ENCODE measurements around the gene TRIM23. TPM values are rescaled to one million over a fixed set of nuclear protein-coding genes. Genes with fewer than 3 reads are reported as not detected.

Gene TRIM23
- total RNA-seq, 1 donor from 2014 or later: 13.0 TPM

- ChIA-PET CTCF (no interaction called here), POLR2A (no interaction called here)
- no peaks in the 10 kb centered on the region for H3K9me3 Mint-ChIP-seq
- H3K27me3 Mint-ChIP-seq: no peaks in the 10 kb centered on the region
- H3K36me3 Mint-ChIP-seq (ENCODE audit: low read depth): peaks cover 50% of the 10 kb centered on the region
- no peak overlapping the region for H3K4me3 Mint-ChIP-seq
- TF ChIP-seq CTCF (IDR thresholded peaks at IDR 0.05): no peak
- no peak overlapping the region for H3K27ac Mint-ChIP-seq
- H3K4me1 Mint-ChIP-seq: no peaks in the 10 kb centered on the region
- intact Hi-C loops (cut with micrococcal nuclease): no loop called here
- no peak for DNase-seq
- ATAC-seq (ENCODE audit: low read depth): no peak
Measured at GRCh38 chr5:65651144-65651543, 27.0 kb upstream of the TRIM23 start.

GRCh38 chr5:65647941-65648340 lies 23.8 kb upstream of the TRIM23 start:
- H3K36me3 Mint-ChIP-seq (ENCODE audit: low read depth): peaks cover 45% of the 10 kb centered on the region
- DNase-seq (no peak), ATAC-seq (ENCODE audit: low read depth) (no peak)
- no peak overlapping the region for H3K27ac Mint-ChIP-seq
- no peak for TF ChIP-seq CTCF (IDR thresholded peaks at IDR 0.05)
- no peaks in the 10 kb centered on the region for H3K9me3 Mint-ChIP-seq
- ChIA-PET POLR2A (no interaction called here), CTCF (no interaction called here)
- H3K27me3 Mint-ChIP-seq: no peaks in the 10 kb centered on the region
- H3K4me1 Mint-ChIP-seq: no peaks in the 10 kb centered on the region
- H3K4me3 Mint-ChIP-seq: no peak overlapping the region
- intact Hi-C loops (cut with micrococcal nuclease): no loop called here

DNA sequence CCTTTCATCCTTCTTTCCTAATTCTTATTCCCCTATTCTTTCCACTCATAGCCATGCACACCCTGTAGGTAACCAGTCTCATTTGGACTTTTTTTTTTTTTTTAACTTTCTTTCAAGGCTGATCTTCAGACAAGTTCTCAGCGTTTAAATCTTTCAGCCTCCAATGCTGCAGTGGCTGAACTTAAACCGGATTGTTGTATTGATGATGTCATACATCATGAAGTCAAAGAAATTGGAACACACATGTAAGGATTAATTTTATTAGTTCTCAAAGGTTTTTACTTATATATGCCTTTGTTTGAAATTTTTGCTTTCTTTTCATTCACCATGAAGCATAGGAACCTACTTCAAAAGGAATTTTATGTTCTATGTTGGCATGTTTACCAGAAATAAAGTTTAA lies 22.8 kb upstream of the TRIM23 start:
- no peak overlapping the region for H3K4me3 Mint-ChIP-seq
- no peak for TF ChIP-seq CTCF (IDR thresholded peaks at IDR 0.05)
- intact Hi-C loops (cut with micrococcal nuclease): no loop called here
- no peak for DNase-seq
- ChIA-PET CTCF (no interaction called here), POLR2A (no interaction called here)
- no peak overlapping the region for H3K27ac Mint-ChIP-seq
- H3K4me1 Mint-ChIP-seq: no peaks in the 10 kb centered on the region
- no peaks in the 10 kb centered on the region for H3K9me3 Mint-ChIP-seq
- no peaks in the 10 kb centered on the region for H3K27me3 Mint-ChIP-seq
- H3K36me3 Mint-ChIP-seq (ENCODE audit: low read depth): peaks cover 42% of the 10 kb centered on the region
- no peak for ATAC-seq (ENCODE audit: low read depth)

GRCh38 chr5:65640240-65640639 lies 16.1 kb upstream of the TRIM23 start:
- CTCF ChIA-PET: no interaction called here
- POLR2A ChIA-PET: no interaction called here
- Mint-ChIP-seq H3K27ac (no peak overlapping the region), H3K4me1 (no peaks in the 10 kb centered on the region), H3K36me3 (ENCODE audit: low read depth) (peaks cover 47% of the 10 kb centered on the region), H3K9me3 (no peaks in the 10 kb centered on the region), H3K27me3 (no peaks in the 10 kb centered on the region), H3K4me3 (no peak overlapping the region)
- intact Hi-C loops (cut with micrococcal nuclease): no loop called here
- no peak for DNase-seq
- no peak for ATAC-seq (ENCODE audit: low read depth)
- no peak for TF ChIP-seq CTCF (IDR thresholded peaks at IDR 0.05)

DNA sequence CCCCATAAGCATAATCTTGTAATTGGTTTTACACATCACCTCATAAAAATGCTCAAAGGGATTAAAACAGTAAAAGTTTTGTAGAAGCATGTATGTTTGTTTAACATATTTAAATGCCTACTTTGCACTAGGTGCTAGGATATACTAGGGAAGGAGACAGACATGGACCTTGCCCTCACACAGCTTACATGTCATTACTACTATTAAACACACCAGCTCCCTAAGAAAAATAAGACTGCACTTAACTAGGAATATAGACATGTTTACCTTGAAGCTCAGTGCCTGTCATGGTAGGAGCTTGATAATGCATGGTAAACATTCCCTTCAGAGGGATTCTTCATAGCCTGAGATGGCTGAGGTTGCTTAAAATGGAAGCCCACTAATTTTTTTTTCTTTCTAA lies 6.8 kb upstream of the TRIM23 start:
- H3K4me1 Mint-ChIP-seq: peaks cover 8% of the 10 kb centered on the region
- ChIA-PET CTCF (no interaction called here), POLR2A (interaction anchor here (0.5 kb wide), 1 partner anchor 70 kb away, joined by 5 read pairs; no protein-coding TSS in a partner anchor)
- no peak overlapping the region for H3K27ac Mint-ChIP-seq
- H3K36me3 Mint-ChIP-seq (ENCODE audit: low read depth): peaks cover 24% of the 10 kb centered on the region
- no peak overlapping the region for H3K4me3 Mint-ChIP-seq
- no peaks in the 10 kb centered on the region for H3K9me3 Mint-ChIP-seq
- ATAC-seq (ENCODE audit: low read depth): no peak
- no peak for DNase-seq
- TF ChIP-seq CTCF (IDR thresholded peaks at IDR 0.05): no peak
- intact Hi-C loops (cut with micrococcal nuclease): no loop called here
- no peaks in the 10 kb centered on the region for H3K27me3 Mint-ChIP-seq
